ENCODE data around the gene PIK3C3. TPM values are rescaled to one million over a fixed set of nuclear protein-coding genes. Genes with fewer than 3 reads are reported as not detected.

The PIK3C3 gene
- total RNA-seq, 4 donors from 2014 or later: 26.2 to 63.2 (median 30.8) TPM

DNA sequence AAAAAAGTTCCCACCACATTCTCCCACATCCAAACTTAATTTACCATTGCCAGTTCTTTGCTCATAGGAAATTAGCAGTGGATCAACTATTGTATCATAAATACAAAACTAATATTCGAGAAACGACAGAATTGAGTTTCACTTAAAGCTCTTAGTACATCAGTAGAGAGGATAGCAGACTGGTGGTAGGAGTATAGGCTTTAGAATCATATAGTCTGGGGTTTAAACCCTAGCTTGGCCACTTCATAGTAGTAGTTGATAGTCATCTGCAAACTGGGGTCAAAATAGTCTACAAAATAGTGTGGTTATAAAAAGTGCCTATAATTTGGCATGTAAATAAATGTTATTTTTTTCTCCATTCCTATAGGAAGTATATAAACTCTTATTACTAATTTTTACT lies 30.9 kb downstream of the PIK3C3 start:
- DNase-seq (ENCODE audit: low spot score in 2 of 2): no peak
- H3K4me1 ChIP-seq: no peaks in the 10 kb centered on the region
- no peaks in the 10 kb centered on the region for H3K27me3 ChIP-seq
- no peaks in the 10 kb centered on the region for H3K9me3 ChIP-seq
- H3K4me3 ChIP-seq: no peak overlapping the region
- H3K27ac ChIP-seq: no peak overlapping the region
- TF ChIP-seq EP300 (IDR thresholded peaks at IDR 0.05): no peak
- TF ChIP-seq POLR2AphosphoS5 (IDR thresholded peaks at IDR 0.05): no peak
- H3K36me3 ChIP-seq: peaks cover 26% of the 10 kb centered on the region
- WGBS: 95% methylated on average over 2 of the region's 2 CpGs

- 85% methylated on average over 5 of the region's 5 CpGs for WGBS
- Histone ChIP-seq H3K36me3 (peaks cover 32% of the 10 kb centered on the region), H3K9me3 (no peaks in the 10 kb centered on the region), H3K27me3 (no peaks in the 10 kb centered on the region), H3K27ac (no peak overlapping the region), H3K4me1 (no peaks in the 10 kb centered on the region), H3K4me3 (no peak overlapping the region)
- no peak for DNase-seq (ENCODE audit: low spot score in 2 of 2)
- TF ChIP-seq POLR2A (IDR thresholded peaks at IDR 0.05) (no peak), POLR2AphosphoS5 (IDR thresholded peaks at IDR 0.05) (no peak), EP300 (IDR thresholded peaks at IDR 0.05) (no peak)
- TF ChIP-seq, protein P1, sequence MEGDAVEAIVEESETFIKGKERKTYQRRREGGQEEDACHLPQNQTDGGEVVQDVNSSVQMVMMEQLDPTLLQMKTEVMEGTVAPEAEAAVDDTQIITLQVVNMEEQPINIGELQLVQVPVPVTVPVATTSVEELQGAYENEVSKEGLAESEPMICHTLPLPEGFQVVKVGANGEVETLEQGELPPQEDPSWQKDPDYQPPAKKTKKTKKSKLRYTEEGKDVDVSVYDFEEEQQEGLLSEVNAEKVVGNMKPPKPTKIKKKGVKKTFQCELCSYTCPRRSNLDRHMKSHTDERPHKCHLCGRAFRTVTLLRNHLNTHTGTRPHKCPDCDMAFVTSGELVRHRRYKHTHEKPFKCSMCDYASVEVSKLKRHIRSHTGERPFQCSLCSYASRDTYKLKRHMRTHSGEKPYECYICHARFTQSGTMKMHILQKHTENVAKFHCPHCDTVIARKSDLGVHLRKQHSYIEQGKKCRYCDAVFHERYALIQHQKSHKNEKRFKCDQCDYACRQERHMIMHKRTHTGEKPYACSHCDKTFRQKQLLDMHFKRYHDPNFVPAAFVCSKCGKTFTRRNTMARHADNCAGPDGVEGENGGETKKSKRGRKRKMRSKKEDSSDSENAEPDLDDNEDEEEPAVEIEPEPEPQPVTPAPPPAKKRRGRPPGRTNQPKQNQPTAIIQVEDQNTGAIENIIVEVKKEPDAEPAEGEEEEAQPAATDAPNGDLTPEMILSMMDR (IDR thresholded peaks at IDR 0.05): no peak
Measured at GRCh38 chr18:41989508-41989907, 34.5 kb downstream of the PIK3C3 start.

DNA sequence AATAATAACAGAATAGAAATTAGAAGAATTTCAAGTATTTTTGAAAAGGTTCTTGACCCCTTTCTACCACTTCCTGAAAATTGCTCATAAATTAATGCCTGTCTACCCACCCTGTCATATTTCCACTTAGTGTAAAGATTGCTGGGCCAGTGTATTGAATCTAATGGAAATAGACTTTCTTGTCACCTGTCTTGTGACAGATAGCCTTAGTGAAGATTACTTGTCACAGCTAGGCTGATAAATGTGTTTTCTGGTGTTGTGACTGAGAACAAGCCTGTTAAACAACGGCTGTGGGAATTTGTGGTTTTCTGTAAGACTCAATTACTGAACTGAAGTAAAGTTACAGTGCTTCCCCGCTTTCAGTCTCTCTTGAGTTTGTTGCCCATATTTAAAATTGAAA lies 37.0 kb downstream of the PIK3C3 start:
- TF ChIP-seq, protein P1 (IDR thresholded peaks at IDR 0.05): no peak
- TF ChIP-seq POLR2A (IDR thresholded peaks at IDR 0.05) (no peak), EP300 (IDR thresholded peaks at IDR 0.05) (no peak), POLR2AphosphoS5 (IDR thresholded peaks at IDR 0.05) (no peak)
- WGBS: 77% methylated on average over 2 of the region's 2 CpGs

GRCh38 chr18:41992703-41993102 lies 37.7 kb downstream of the PIK3C3 start:
- DNase-seq (ENCODE audit: low spot score in 2 of 2): no peak
- no peak overlapping the region for H3K4me3 ChIP-seq
- H3K36me3 ChIP-seq: peaks cover 49% of the 10 kb centered on the region
- 87% methylated on average over 4 of the region's 4 CpGs for WGBS
- H3K4me1 ChIP-seq: no peaks in the 10 kb centered on the region
- no peaks in the 10 kb centered on the region for H3K27me3 ChIP-seq
- no peak overlapping the region for H3K27ac ChIP-seq
- no peaks in the 10 kb centered on the region for H3K9me3 ChIP-seq
- no peak for TF ChIP-seq POLR2A (IDR thresholded peaks at IDR 0.05)
- TF ChIP-seq EP300 (IDR thresholded peaks at IDR 0.05): no peak
- TF ChIP-seq, protein P1 (IDR thresholded peaks at IDR 0.05): no peak
- no peak for TF ChIP-seq POLR2AphosphoS5 (IDR thresholded peaks at IDR 0.05)

More for the DNA sequence above, 37.0 kb downstream of the PIK3C3 start:
- Histone ChIP-seq H3K4me1 (no peaks in the 10 kb centered on the region), H3K9me3 (no peaks in the 10 kb centered on the region), H3K4me3 (no peak overlapping the region), H3K27me3 (no peaks in the 10 kb centered on the region), H3K27ac (no peak overlapping the region), H3K36me3 (peaks cover 43% of the 10 kb centered on the region)
- no peak for DNase-seq (ENCODE audit: low spot score in 2 of 2)

- peaks cover 49% of the 10 kb centered on the region for H3K36me3 ChIP-seq
- DNase-seq (ENCODE audit: low spot score in 2 of 2): no peak
- TF ChIP-seq POLR2AphosphoS5 (IDR thresholded peaks at IDR 0.05) (no peak), EP300 (IDR thresholded peaks at IDR 0.05) (no peak), POLR2A (IDR thresholded peaks at IDR 0.05) (no peak)
- TF ChIP-seq, protein P1 (IDR thresholded peaks at IDR 0.05): no peak
- no peaks in the 10 kb centered on the region for H3K9me3 ChIP-seq
- 87% methylated on average over 2 of the region's 2 CpGs for WGBS
- H3K27me3 ChIP-seq: no peaks in the 10 kb centered on the region
- H3K4me3 ChIP-seq: no peak overlapping the region
- H3K4me1 ChIP-seq: no peaks in the 10 kb centered on the region
- H3K27ac ChIP-seq: no peak overlapping the region
Measured at GRCh38 chr18:41993151-41993550, 38.1 kb downstream of the PIK3C3 start.

GRCh38 chr18:41996020-41996419 lies 41.0 kb downstream of the PIK3C3 start:
- Histone ChIP-seq H3K4me3 (no peak overlapping the region), H3K27me3 (no peaks in the 10 kb centered on the region), H3K27ac (no peak overlapping the region), H3K4me1 (no peaks in the 10 kb centered on the region), H3K9me3 (no peaks in the 10 kb centered on the region), H3K36me3 (peaks cover 55% of the 10 kb centered on the region)
- TF ChIP-seq POLR2AphosphoS5 (IDR thresholded peaks at IDR 0.05): no peak
- TF ChIP-seq POLR2A (IDR thresholded peaks at IDR 0.05): no peak
- TF ChIP-seq, protein P1 (IDR thresholded peaks at IDR 0.05): no peak
- no peak for TF ChIP-seq EP300 (IDR thresholded peaks at IDR 0.05)
- 100% methylated on average over 1 of the region's 1 CpG for WGBS
- no peak for DNase-seq (ENCODE audit: low spot score in 2 of 2)

Measured in suprapubic skin (tissue), 4 donors.